Neural cell (in vitro differentiated cells): Measurements from ENCODE around the gene SGCD. TPM values are rescaled to one million over a fixed set of nuclear protein-coding genes. Genes with fewer than 3 reads are reported as not detected.

Source experiments
- H2AFZ ChIP-seq: fragments of 200-600, 300-800 bp; sonication (generic), shearing (Covaris generic); 2 replicates; pipeline ENCODE4 v1.6.0; 2014; ENCODE audit warnings: low read depth, mild to moderate bottlenecking, antibody characterized with exemption, low read length, moderate library complexity
- H3F3A ChIP-seq: fragments of 200-600 bp; shearing (Covaris generic); 2 replicates; pipeline ENCODE4 v1.6.1; 2016; ENCODE audit warnings: mild to moderate bottlenecking, moderate library complexity, mixed read lengths, antibody characterized with exemption, low read length; ENCODE audit not compliant: insufficient read depth, poor library complexity, severe bottlenecking
- H3K27ac ChIP-seq: fragments of 200-600, 300-800 bp; sonication (generic), shearing (Covaris generic); 2 replicates; pipeline ENCODE4 v1.5.1; 2014; ENCODE audit warnings: mild to moderate bottlenecking, low read length, moderate library complexity
- H3K27me3 ChIP-seq: fragments of 300-800, 200-600 bp; sonication (generic), shearing (Covaris generic); 2 replicates; pipeline ENCODE4 v1.6.0; 2014; ENCODE audit warnings: mild to moderate bottlenecking, low read depth, low read length, moderate library complexity; ENCODE audit not compliant: insufficient read depth
- H3K36me3 ChIP-seq: fragments of 300-800, 200-600 bp; sonication (generic), shearing (Covaris generic); 2 replicates; pipeline ENCODE4 v1.5.1; 2014; ENCODE audit warnings: mild to moderate bottlenecking, antibody characterized with exemption, low read length, moderate library complexity; ENCODE audit not compliant: insufficient read depth
- H3K4me2 ChIP-seq: fragments of 300-800, 200-600 bp; sonication (generic), shearing (Covaris generic); 2 replicates; pipeline ENCODE4 v1.6.0; 2014; ENCODE audit warnings: mild to moderate bottlenecking, low read length
- H3K4me3 ChIP-seq: fragments of 300-800, 200-600 bp; sonication (generic), shearing (Covaris generic); 2 replicates; pipeline ENCODE4 v1.5.1; 2014; ENCODE audit warnings: mild to moderate bottlenecking, low read length, moderate library complexity
- H3K79me2 ChIP-seq: fragments of 200-600 bp; shearing (Covaris generic); replicated peaks from 2 replicates; pipeline ENCODE4 v1.6.0; 2014; ENCODE audit warnings: mild to moderate bottlenecking, low read length, moderate library complexity; ENCODE audit not compliant: insufficient read depth
- H3K9ac ChIP-seq: fragments of 300-800, 200-600 bp; sonication (generic), shearing (Covaris generic); 2 replicates; pipeline ENCODE4 v1.6.1; 2016; ENCODE audit warnings: mild to moderate bottlenecking, low read length, mixed read lengths
- H3K9me2 ChIP-seq: fragments of 200-600 bp; shearing (Covaris generic); 2 replicates; pipeline ENCODE4 v1.6.1; 2016; ENCODE audit warnings: mild to moderate bottlenecking, low read length, mixed read lengths; ENCODE audit not compliant: insufficient read depth
- H3K9me3 ChIP-seq: fragments of 200-600, 300-800 bp; sonication (generic), shearing (Covaris generic); 2 replicates; pipeline ENCODE4 v1.6.1; 2016; ENCODE audit warnings: mild to moderate bottlenecking, mixed run types, low read length, moderate library complexity, mixed read lengths
- H4K20me1 ChIP-seq: fragments of 200-600 bp; shearing (Covaris generic); 2 replicates; pipeline ENCODE4 v1.6.1; 2016; ENCODE audit warnings: mild to moderate bottlenecking, mixed run types; ENCODE audit not compliant: insufficient read depth
- CTCF ChIP-seq: fragments of 450-650 bp; IDR thresholded peaks from 2 replicates; pipeline ENCODE4 v1.5.1; 2014; ENCODE audit warnings: antibody characterized with exemption, mild to moderate bottlenecking, moderate library complexity; ENCODE audit not compliant: poor library complexity, severe bottlenecking
- EP300 ChIP-seq: fragments of 450-650 bp; conservative IDR thresholded peaks from 2 replicates; pipeline ENCODE4 v1.6.1; 2014; ENCODE audit warnings: antibody characterized with exemption, mild to moderate bottlenecking, moderate library complexity; ENCODE audit not compliant: poor library complexity, severe bottlenecking
- EZH2 ChIP-seq: fragments of 200-600, 300-800 bp; shearing (Covaris generic), sonication (generic); IDR thresholded peaks from 2 replicates; pipeline ENCODE4 v1.6.1; 2014; ENCODE audit warnings: antibody characterized with exemption, low read length, borderline replicate concordance, mild to moderate bottlenecking; ENCODE audit not compliant: insufficient read depth, poor library complexity, severe bottlenecking
- MXI1 ChIP-seq: fragments of 450-650 bp; conservative IDR thresholded peaks from 2 replicates; pipeline ENCODE4 v1.6.1; 2014; ENCODE audit warnings: antibody characterized with exemption, mild to moderate bottlenecking; ENCODE audit not compliant: poor library complexity, severe bottlenecking
- POLR2AphosphoS5 ChIP-seq: IDR thresholded peaks from 2 replicates; pipeline ENCODE4 v1.6.1; 2012
- RAD21 ChIP-seq: fragments of 450-650 bp; conservative IDR thresholded peaks from 2 replicates; pipeline ENCODE4 v1.6.1; 2014; ENCODE audit warnings: antibody characterized with exemption, mild to moderate bottlenecking, moderate library complexity
- SMC3 ChIP-seq: fragments of 450-650 bp; conservative IDR thresholded peaks from 2 replicates; pipeline ENCODE4 v1.6.1; 2014; ENCODE audit warnings: antibody characterized with exemption, mild to moderate bottlenecking, moderate library complexity; ENCODE audit not compliant: poor library complexity
- TAF1 ChIP-seq: IDR thresholded peaks from 2 replicates; pipeline ENCODE4 v1.6.1; 2012; ENCODE audit warnings: low read depth
- polyA plus RNA-seq: library from polyadenylated mRNA; depleted of rRNA; stranded (reverse); fragments of >200 nt; gene quantifications from 2 replicates; pipeline ENCODE4 v1.2.3, GENCODE V29; 2014
- TF ChIP-seq, protein P1 (sequence below): IDR thresholded peaks from 2 replicates; pipeline ENCODE4 v1.6.1; 2012; ENCODE audit warnings: borderline replicate concordance

SGCD gene
- polyA plus RNA-seq, 1 donor from 2014 or later = 3.4 TPM

GRCh38 chr5:156615901-156616300 lies 288.9 kb downstream of the SGCD start:
- H3K9me2 ChIP-seq = no peaks in the 10 kb centered on the region
- H3K4me2 ChIP-seq = no peak overlapping the region
- no peaks in the 10 kb centered on the region for H3K27me3 ChIP-seq
- H3K79me2 ChIP-seq = no peaks in the 10 kb centered on the region
- H2AFZ ChIP-seq = no peak overlapping the region
- no peak for TF ChIP-seq RAD21
- TF ChIP-seq EZH2 = no peak
- TF ChIP-seq CTCF = no peak
- no peak for TF ChIP-seq MXI1
- no peak for TF ChIP-seq SMC3
- TF ChIP-seq TAF1 = no peak
- no peak for TF ChIP-seq POLR2AphosphoS5
- H3K4me3 ChIP-seq = no peak overlapping the region
- no peak overlapping the region for H3K9ac ChIP-seq
- no peaks in the 10 kb centered on the region for H4K20me1 ChIP-seq
- H3K27ac ChIP-seq = no peak overlapping the region
- H3K9me3 ChIP-seq = peaks cover 5% of the 10 kb centered on the region
- H3K36me3 ChIP-seq = no peaks in the 10 kb centered on the region
- H3F3A ChIP-seq = no peaks in the 10 kb centered on the region

DNA sequence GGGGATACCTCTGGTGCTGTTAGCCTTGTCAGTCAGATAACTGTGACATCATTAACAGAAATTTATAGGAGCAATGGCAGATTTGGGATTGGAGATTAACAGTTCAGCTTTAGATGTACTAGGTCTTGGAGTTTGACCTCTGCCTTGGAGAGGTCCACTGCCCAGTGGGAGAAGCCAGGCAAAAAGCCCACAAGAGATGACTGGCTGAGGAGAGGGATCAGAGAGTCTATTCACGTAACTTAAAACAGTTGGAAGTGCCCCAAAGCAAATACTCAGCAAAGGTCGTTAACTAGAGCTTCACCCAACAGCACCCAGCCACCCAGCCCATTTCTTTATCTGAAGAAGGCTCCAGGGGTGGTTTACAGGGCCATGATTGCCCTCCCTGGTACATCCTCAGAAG lies 290.5 kb downstream of the SGCD start:
- Histone ChIP-seq H2AFZ (no peak overlapping the region), H3K27ac (no peak overlapping the region), H3F3A (no peaks in the 10 kb centered on the region), H4K20me1 (no peaks in the 10 kb centered on the region), H3K36me3 (no peaks in the 10 kb centered on the region), H3K9me2 (no peaks in the 10 kb centered on the region), H3K4me2 (no peak overlapping the region), H3K79me2 (no peaks in the 10 kb centered on the region), H3K9ac (no peak overlapping the region), H3K27me3 (no peaks in the 10 kb centered on the region), H3K9me3 (peaks cover 2% of the 10 kb centered on the region), H3K4me3 (no peak overlapping the region)
- TF ChIP-seq TAF1 = no peak
- no peak for TF ChIP-seq EZH2
- TF ChIP-seq POLR2AphosphoS5 = no peak
- TF ChIP-seq SMC3 = no peak
- no peak for TF ChIP-seq RAD21
- no peak for TF ChIP-seq EP300
- TF ChIP-seq, protein P1, sequence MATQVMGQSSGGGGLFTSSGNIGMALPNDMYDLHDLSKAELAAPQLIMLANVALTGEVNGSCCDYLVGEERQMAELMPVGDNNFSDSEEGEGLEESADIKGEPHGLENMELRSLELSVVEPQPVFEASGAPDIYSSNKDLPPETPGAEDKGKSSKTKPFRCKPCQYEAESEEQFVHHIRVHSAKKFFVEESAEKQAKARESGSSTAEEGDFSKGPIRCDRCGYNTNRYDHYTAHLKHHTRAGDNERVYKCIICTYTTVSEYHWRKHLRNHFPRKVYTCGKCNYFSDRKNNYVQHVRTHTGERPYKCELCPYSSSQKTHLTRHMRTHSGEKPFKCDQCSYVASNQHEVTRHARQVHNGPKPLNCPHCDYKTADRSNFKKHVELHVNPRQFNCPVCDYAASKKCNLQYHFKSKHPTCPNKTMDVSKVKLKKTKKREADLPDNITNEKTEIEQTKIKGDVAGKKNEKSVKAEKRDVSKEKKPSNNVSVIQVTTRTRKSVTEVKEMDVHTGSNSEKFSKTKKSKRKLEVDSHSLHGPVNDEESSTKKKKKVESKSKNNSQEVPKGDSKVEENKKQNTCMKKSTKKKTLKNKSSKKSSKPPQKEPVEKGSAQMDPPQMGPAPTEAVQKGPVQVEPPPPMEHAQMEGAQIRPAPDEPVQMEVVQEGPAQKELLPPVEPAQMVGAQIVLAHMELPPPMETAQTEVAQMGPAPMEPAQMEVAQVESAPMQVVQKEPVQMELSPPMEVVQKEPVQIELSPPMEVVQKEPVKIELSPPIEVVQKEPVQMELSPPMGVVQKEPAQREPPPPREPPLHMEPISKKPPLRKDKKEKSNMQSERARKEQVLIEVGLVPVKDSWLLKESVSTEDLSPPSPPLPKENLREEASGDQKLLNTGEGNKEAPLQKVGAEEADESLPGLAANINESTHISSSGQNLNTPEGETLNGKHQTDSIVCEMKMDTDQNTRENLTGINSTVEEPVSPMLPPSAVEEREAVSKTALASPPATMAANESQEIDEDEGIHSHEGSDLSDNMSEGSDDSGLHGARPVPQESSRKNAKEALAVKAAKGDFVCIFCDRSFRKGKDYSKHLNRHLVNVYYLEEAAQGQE = no peak
- TF ChIP-seq CTCF = no peak
- no peak for TF ChIP-seq MXI1
